Endothelial cell (in vitro differentiated cells): ENCODE measurements around the gene PPP2R2C. TPM values are rescaled to one million over a fixed set of nuclear protein-coding genes. Genes with fewer than 3 reads are reported as not detected.

Experiments
- DNase-seq: peaks from one replicate; pipeline ENCODE4 v3.0.0; 2021; ENCODE audit warnings: low spot score
- H3K27ac Mint-ChIP-seq: one replicate; pipeline ENCODE4 v1.8.0; 2021; ENCODE audit warnings: mixed read lengths, inconsistent platforms; ENCODE audit not compliant: unreplicated experiment
- H3K27me3 Mint-ChIP-seq: one replicate; pipeline ENCODE4 v1.8.0; 2021; ENCODE audit warnings: mild to moderate bottlenecking, moderate library complexity, mixed read lengths, inconsistent platforms; ENCODE audit not compliant: unreplicated experiment
- H3K36me3 Mint-ChIP-seq: one replicate; pipeline ENCODE4 v1.8.0; 2021; ENCODE audit warnings: mild to moderate bottlenecking, low read depth, mixed read lengths, inconsistent platforms; ENCODE audit not compliant: unreplicated experiment
- H3K4me1 Mint-ChIP-seq: one replicate; pipeline ENCODE4 v1.8.0; 2021; ENCODE audit warnings: mild to moderate bottlenecking, mixed read lengths, inconsistent platforms; ENCODE audit not compliant: unreplicated experiment
- H3K4me3 Mint-ChIP-seq: one replicate; pipeline ENCODE4 v1.8.0; 2021; ENCODE audit warnings: mild to moderate bottlenecking, mixed read lengths, inconsistent platforms; ENCODE audit not compliant: unreplicated experiment
- H3K9me3 Mint-ChIP-seq: one replicate; pipeline ENCODE4 v1.8.0; 2021; ENCODE audit warnings: mixed read lengths, inconsistent platforms; ENCODE audit not compliant: unreplicated experiment
- CTCF ChIP-seq: fragments of 200-600 bp; sonication (generic); IDR thresholded peaks from one replicate; pipeline ENCODE4 v1.5.0; 2021; ENCODE audit warnings: antibody characterized with exemption; ENCODE audit not compliant: unreplicated experiment
- total RNA-seq: library from RNA; stranded (reverse); fragmentation: NEBNext Ultra II Directional; extraction: Animal tissue kit (Norgen Biotek cat#: 25700); gene quantifications from one replicate; pipeline ENCODE4 v1.2.1, GENCODE V29; 2021; ENCODE audit not compliant: unreplicated experiment

The PPP2R2C gene
- total RNA-seq, 1 donor from 2014 or later: 1.7 TPM

GRCh38 chr4:6288871-6289270, 183.5 kb downstream of the PPP2R2C start:
- Mint-ChIP-seq H3K27ac (no peak overlapping the region), H3K4me1 (peaks cover 4% of the 10 kb centered on the region)

GRCh38 chr4:6288342-6288741, 184.1 kb downstream of the PPP2R2C start:
- H3K27me3 Mint-ChIP-seq: no peaks in the 10 kb centered on the region
- no peaks in the 10 kb centered on the region for H3K9me3 Mint-ChIP-seq
- H3K36me3 Mint-ChIP-seq: peaks cover 30% of the 10 kb centered on the region
- peak overlapping the region; percentile 9 for H3K4me3 Mint-ChIP-seq
- TF ChIP-seq CTCF: no peak
- H3K27ac Mint-ChIP-seq: no peak overlapping the region
- H3K4me1 Mint-ChIP-seq: peaks cover 3% of the 10 kb centered on the region
- DNase-seq: no peak

More at GRCh38 chr4:6288871-6289270, 183.5 kb downstream of the PPP2R2C start:
- Mint-ChIP-seq H3K36me3 (peaks cover 32% of the 10 kb centered on the region), H3K9me3 (no peaks in the 10 kb centered on the region), H3K4me3 (peak overlapping the region; percentile 9), H3K27me3 (no peaks in the 10 kb centered on the region)
- no peak for TF ChIP-seq CTCF
- no peak for DNase-seq

- no peak for TF ChIP-seq CTCF
- no peak overlapping the region for H3K27ac Mint-ChIP-seq
- no peak for DNase-seq
- H3K36me3 Mint-ChIP-seq: peaks cover 31% of the 10 kb centered on the region
- H3K4me1 Mint-ChIP-seq: peaks cover 2% of the 10 kb centered on the region
- H3K27me3 Mint-ChIP-seq: no peaks in the 10 kb centered on the region
- H3K9me3 Mint-ChIP-seq: no peaks in the 10 kb centered on the region
- no peak overlapping the region for H3K4me3 Mint-ChIP-seq
Measured at GRCh38 chr4:6287017-6287788, 185.2 kb downstream of the PPP2R2C start.

GRCh38 chr4:6283282-6283681, 189.1 kb downstream of the PPP2R2C start:
- no peak for DNase-seq
- peaks cover 4% of the 10 kb centered on the region for H3K4me1 Mint-ChIP-seq
- no peak for TF ChIP-seq CTCF
- peaks cover 2% of the 10 kb centered on the region for H3K27me3 Mint-ChIP-seq
- H3K27ac Mint-ChIP-seq: no peak overlapping the region
- H3K9me3 Mint-ChIP-seq: no peaks in the 10 kb centered on the region
- no peak overlapping the region for H3K4me3 Mint-ChIP-seq
- H3K36me3 Mint-ChIP-seq: peaks cover 29% of the 10 kb centered on the region

GRCh38 chr4:6282314-6282771, 190.1 kb downstream of the PPP2R2C start:
- peaks cover 6% of the 10 kb centered on the region for H3K4me1 Mint-ChIP-seq
- no peak for DNase-seq
- no peak for TF ChIP-seq CTCF
- H3K27me3 Mint-ChIP-seq: peaks cover 2% of the 10 kb centered on the region
- H3K36me3 Mint-ChIP-seq: peaks cover 26% of the 10 kb centered on the region
- no peak overlapping the region for H3K27ac Mint-ChIP-seq
- no peak overlapping the region for H3K4me3 Mint-ChIP-seq
- H3K9me3 Mint-ChIP-seq: no peaks in the 10 kb centered on the region
